PC-9 (cell line): ENCODE data around the gene ZFR2.

ENCODE experiments used
- EZH2 ChIP-seq: fragments of 200-600 bp; sonication (generic); IDR thresholded peaks from 2 replicates; pipeline ENCODE4 v1.8.0; 2017; ENCODE audit warnings: antibody characterized with exemption, low read depth
- TF ChIP-seq, protein P1 (sequence below): fragments of 200-600 bp; sonication (generic); conservative IDR thresholded peaks from 2 replicates; pipeline ENCODE4 v1.6.1; 2017; ENCODE audit warnings: mixed run types, antibody characterized with exemption, mild to moderate bottlenecking, moderate library complexity

DNA sequence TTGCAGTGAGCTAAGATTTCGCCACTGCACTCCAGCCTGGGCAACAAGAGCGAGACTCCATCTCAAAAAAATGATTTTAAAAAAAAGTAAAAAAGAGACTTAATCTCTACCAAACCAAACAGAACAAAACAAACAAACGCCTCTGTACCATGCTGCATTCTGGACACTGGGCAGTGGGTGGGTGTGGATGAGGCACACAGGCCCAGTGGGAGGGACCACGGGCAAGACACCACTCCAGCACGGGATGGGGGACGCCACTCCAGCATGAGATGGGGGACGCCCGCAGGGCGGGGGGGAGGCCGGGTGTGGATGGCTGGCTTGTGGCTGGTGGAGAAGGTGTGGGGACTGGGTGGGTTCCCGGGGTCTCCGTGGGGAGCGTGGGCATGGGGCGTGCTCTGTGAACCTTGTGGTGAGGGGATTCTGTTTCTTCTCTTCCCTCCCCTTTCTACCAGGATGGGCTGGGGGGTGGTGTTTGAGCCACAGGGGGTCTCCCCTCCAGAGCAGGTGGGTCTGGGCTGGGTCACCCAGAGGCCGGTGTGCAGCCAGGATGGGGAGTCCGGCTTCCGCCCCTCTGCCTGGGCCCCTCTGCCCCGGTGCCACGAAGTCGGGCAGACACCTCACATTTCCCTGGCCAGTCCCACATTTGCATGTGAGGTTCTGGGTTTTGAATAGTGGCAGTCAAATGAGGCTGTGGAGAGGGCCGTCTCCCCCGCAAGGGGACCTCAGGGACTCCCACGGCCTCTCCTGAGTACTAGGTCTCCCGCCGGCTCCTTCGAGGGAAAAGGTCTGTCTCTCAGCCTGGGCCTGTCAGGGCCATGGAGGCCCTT, 58.7 kb downstream of the ZFR2 start:
- TF ChIP-seq, protein P1, sequence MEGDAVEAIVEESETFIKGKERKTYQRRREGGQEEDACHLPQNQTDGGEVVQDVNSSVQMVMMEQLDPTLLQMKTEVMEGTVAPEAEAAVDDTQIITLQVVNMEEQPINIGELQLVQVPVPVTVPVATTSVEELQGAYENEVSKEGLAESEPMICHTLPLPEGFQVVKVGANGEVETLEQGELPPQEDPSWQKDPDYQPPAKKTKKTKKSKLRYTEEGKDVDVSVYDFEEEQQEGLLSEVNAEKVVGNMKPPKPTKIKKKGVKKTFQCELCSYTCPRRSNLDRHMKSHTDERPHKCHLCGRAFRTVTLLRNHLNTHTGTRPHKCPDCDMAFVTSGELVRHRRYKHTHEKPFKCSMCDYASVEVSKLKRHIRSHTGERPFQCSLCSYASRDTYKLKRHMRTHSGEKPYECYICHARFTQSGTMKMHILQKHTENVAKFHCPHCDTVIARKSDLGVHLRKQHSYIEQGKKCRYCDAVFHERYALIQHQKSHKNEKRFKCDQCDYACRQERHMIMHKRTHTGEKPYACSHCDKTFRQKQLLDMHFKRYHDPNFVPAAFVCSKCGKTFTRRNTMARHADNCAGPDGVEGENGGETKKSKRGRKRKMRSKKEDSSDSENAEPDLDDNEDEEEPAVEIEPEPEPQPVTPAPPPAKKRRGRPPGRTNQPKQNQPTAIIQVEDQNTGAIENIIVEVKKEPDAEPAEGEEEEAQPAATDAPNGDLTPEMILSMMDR = no peak
- TF ChIP-seq EZH2 = no peak
